Measurements from ENCODE around the gene PGLYRP2.

DNA sequence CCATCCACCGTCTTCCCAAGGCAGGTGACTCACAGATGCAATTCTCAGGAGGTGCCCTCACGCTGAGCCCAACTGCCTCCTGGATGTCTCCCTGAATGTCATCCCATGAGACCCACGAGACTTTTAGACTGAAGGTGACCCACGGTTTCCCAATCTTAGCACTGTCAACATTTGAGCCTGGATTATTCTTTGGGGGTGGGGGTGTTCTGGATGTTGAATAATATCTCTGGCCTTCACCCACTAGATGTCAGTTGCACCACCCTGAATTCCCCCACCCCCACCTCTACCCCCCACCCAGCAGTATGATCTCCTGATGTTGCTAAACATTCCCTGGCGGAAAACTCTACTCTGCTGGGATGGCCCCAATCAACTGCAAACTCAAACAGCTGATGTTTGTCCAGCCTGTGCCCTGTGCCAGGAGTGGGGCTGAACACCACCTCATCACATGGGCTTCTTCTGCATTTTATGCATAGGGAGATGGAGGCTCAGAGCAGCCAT lies 26.8 kb upstream of the PGLYRP2 start:
- no peak for TF ChIP-seq CTCF (IDR thresholded peaks at IDR 0.05)
- no peak for TF ChIP-seq POLR2A (IDR thresholded peaks at IDR 0.05)

All from sigmoid colon (tissue), 3 donors.